OCI-LY1 (cell line): Measurements from ENCODE around the gene LUZP1.

Experiments
- H2AFZ ChIP-seq: fragments of 200-600 bp; sonication (generic), shearing (Covaris generic); 2 replicates; pipeline ENCODE4 v1.6.0; 2014; ENCODE audit warnings: antibody characterized with exemption, mild to moderate bottlenecking, low read length
- H3F3A ChIP-seq: fragments of 200-600 bp; sonication (generic), shearing (Covaris generic); 2 replicates; pipeline ENCODE4 v1.6.0; 2014; ENCODE audit warnings: mild to moderate bottlenecking, antibody characterized with exemption, low read length, moderate library complexity; ENCODE audit not compliant: insufficient read depth
- H3K27ac ChIP-seq: fragments of 200-600 bp; sonication (generic); 2 replicates; pipeline ENCODE4 v1.5.1; 2014; ENCODE audit warnings: low read length, mixed run types, mild to moderate bottlenecking, low read depth; ENCODE audit not compliant: poor library complexity, severe bottlenecking
- H3K27me3 ChIP-seq: fragments of 200-600 bp; sonication (generic); 2 replicates; pipeline ENCODE4 v1.6.0; 2014; ENCODE audit warnings: antibody characterized with exemption, mild to moderate bottlenecking, low read length, moderate library complexity; ENCODE audit not compliant: insufficient read depth
- H3K36me3 ChIP-seq: fragments of 200-600 bp; sonication (generic); 2 replicates; pipeline ENCODE4 v1.6.1; 2014; ENCODE audit warnings: mild to moderate bottlenecking, antibody characterized with exemption, low read length, moderate library complexity, mixed read lengths; ENCODE audit not compliant: insufficient read depth
- H3K4me1 ChIP-seq: fragments of 200-600 bp; sonication (generic); 2 replicates; pipeline ENCODE4 v1.5.1; 2014; ENCODE audit warnings: mild to moderate bottlenecking, low read length, moderate library complexity; ENCODE audit not compliant: insufficient read depth, severe bottlenecking
- H3K4me2 ChIP-seq: fragments of 200-600 bp; sonication (generic), shearing (Covaris generic); 2 replicates; pipeline ENCODE4 v1.6.1; 2014; ENCODE audit warnings: low read length
- H3K4me3 ChIP-seq: fragments of 200-600 bp; sonication (generic); 2 replicates; pipeline ENCODE4 v1.5.1; 2014; ENCODE audit warnings: low read length, low read depth, mild to moderate bottlenecking, mixed read lengths; ENCODE audit not compliant: poor library complexity, severe bottlenecking
- H3K79me2 ChIP-seq: fragments of 200-600 bp; shearing (Covaris generic); 2 replicates; pipeline ENCODE4 v1.6.1; 2016; ENCODE audit warnings: mixed run types, low read length, mixed read lengths; ENCODE audit not compliant: insufficient read depth
- H3K9ac ChIP-seq: fragments of 200-600 bp; sonication (generic), shearing (Covaris generic); 2 replicates; pipeline ENCODE4 v1.6.1; 2014; ENCODE audit warnings: mild to moderate bottlenecking, low read length, mixed read lengths
- H3K9me2 ChIP-seq: fragments of 200-600 bp; sonication (generic), shearing (Covaris generic); 2 replicates; pipeline ENCODE4 v1.6.1; 2014; ENCODE audit warnings: low read depth, mild to moderate bottlenecking, low read length, mixed read lengths
- H3K9me3 ChIP-seq: fragments of 200-600 bp; shearing (Covaris generic); 2 replicates; pipeline ENCODE4 v1.6.1; 2014; ENCODE audit warnings: low read length, mixed read lengths
- H4K20me1 ChIP-seq: fragments of 200-600 bp; sonication (generic), shearing (Covaris generic); 2 replicates; pipeline ENCODE4 v1.6.0; 2016; ENCODE audit warnings: mild to moderate bottlenecking, low read length; ENCODE audit not compliant: insufficient read depth
- CTCF ChIP-seq: fragments of 200-600 bp; sonication (generic), shearing (Covaris generic); IDR thresholded peaks from 2 replicates; pipeline ENCODE4 v1.5.1; 2017; ENCODE audit warnings: mild to moderate bottlenecking, antibody characterized with exemption, low read length, moderate library complexity, mixed read lengths
- EZH2 ChIP-seq: fragments of 200-600 bp; sonication (generic), shearing (Covaris generic); IDR thresholded peaks from 2 replicates; pipeline ENCODE4 v1.8.0; 2017; ENCODE audit warnings: borderline replicate concordance, mixed run types, mild to moderate bottlenecking, antibody characterized with exemption, low read length, moderate library complexity, mixed read lengths

The LUZP1 gene

GRCh38 chr1:23118957-23119792, 49.5 kb downstream of the LUZP1 start:
- no peak overlapping the region for H2AFZ ChIP-seq
- no peaks in the 10 kb centered on the region for H4K20me1 ChIP-seq
- no peaks in the 10 kb centered on the region for H3K9me2 ChIP-seq
- H3K36me3 ChIP-seq = no peaks in the 10 kb centered on the region
- H3K27ac ChIP-seq = no peak overlapping the region
- no peaks in the 10 kb centered on the region for H3K27me3 ChIP-seq
- no peaks in the 10 kb centered on the region for H3K79me2 ChIP-seq
- H3K4me3 ChIP-seq = no peak overlapping the region
- H3K4me1 ChIP-seq = no peaks in the 10 kb centered on the region
- no peak overlapping the region for H3K4me2 ChIP-seq
- no peaks in the 10 kb centered on the region for H3K9me3 ChIP-seq
- TF ChIP-seq CTCF (no peak), EZH2 (no peak)
- H3K9ac ChIP-seq = no peak overlapping the region
- H3F3A ChIP-seq = no peaks in the 10 kb centered on the region

- Histone ChIP-seq H3K4me1 (no peaks in the 10 kb centered on the region), H3K9me2 (no peaks in the 10 kb centered on the region), H3K4me3 (no peak overlapping the region), H3K9ac (no peak overlapping the region), H2AFZ (no peak overlapping the region), H3K27me3 (no peaks in the 10 kb centered on the region), H3K4me2 (no peak overlapping the region), H3K9me3 (no peaks in the 10 kb centered on the region), H3K36me3 (no peaks in the 10 kb centered on the region), H3K79me2 (no peaks in the 10 kb centered on the region), H3K27ac (no peak overlapping the region), H4K20me1 (no peaks in the 10 kb centered on the region), H3F3A (no peaks in the 10 kb centered on the region)
- TF ChIP-seq EZH2 = no peak
- no peak for TF ChIP-seq CTCF
Measured at GRCh38 chr1:23118407-23118806, 50.2 kb downstream of the LUZP1 start.

- Histone ChIP-seq H3K9me2 (no peaks in the 10 kb centered on the region), H3K27me3 (no peaks in the 10 kb centered on the region), H3K4me3 (no peak overlapping the region), H3K4me1 (no peaks in the 10 kb centered on the region), H3F3A (no peaks in the 10 kb centered on the region), H4K20me1 (no peaks in the 10 kb centered on the region), H3K36me3 (no peaks in the 10 kb centered on the region), H3K9ac (no peak overlapping the region), H3K27ac (no peak overlapping the region), H3K79me2 (no peaks in the 10 kb centered on the region), H2AFZ (no peak overlapping the region), H3K9me3 (no peaks in the 10 kb centered on the region), H3K4me2 (no peak overlapping the region)
- TF ChIP-seq EZH2 = no peak
- no peak for TF ChIP-seq CTCF
Measured at GRCh38 chr1:23116921-23117699, 51.5 kb downstream of the LUZP1 start.
